Spleen (tissue), 11 donors: ENCODE results near the gene PRKG1. TPM values are rescaled to one million over a fixed set of nuclear protein-coding genes. Genes with fewer than 3 reads are reported as not detected.

ENCODE experiments used
- DNase-seq: peaks from one replicate; pipeline ENCODE4 v3.0.0-alpha.2; 2020
- H3K27ac ChIP-seq, 8 donors: fragments of 200-600 bp; sonication (generic) in 7 of 8; 1 replicate in 4 of 8; 2 replicates in 4 of 8; pipeline versions ENCODE4 v1.5.0 to v1.8.0; 2016 to 2021; ENCODE audit warnings: inconsistent platforms in 4 of 8, mild to moderate bottlenecking in 4 of 8, moderate library complexity in 1 of 8
- H3K27me3 ChIP-seq, 7 donors: fragments of 200-600 bp; sonication (generic) in 6 of 7; replicated peaks in 1 of 7; 1 replicate in 4 of 7; 2 replicates in 3 of 7; pipeline versions ENCODE4 v1.5.0 to v1.8.0; 2016 to 2021; ENCODE audit warnings: inconsistent platforms in 3 of 7, mild to moderate bottlenecking in 1 of 7
- H3K36me3 ChIP-seq, 6 donors: fragments of 200-600 bp; sonication (generic) in 5 of 6; 1 replicate in 4 of 6; 2 replicates in 2 of 6; pipeline versions ENCODE4 v1.5.0 to v1.8.0; 2016 to 2021; ENCODE audit warnings: inconsistent platforms in 2 of 6
- H3K4me1 ChIP-seq, 6 donors: fragments of 200-600 bp; sonication (generic) in 5 of 6; 1 replicate in 3 of 6; 2 replicates in 3 of 6; pipeline versions ENCODE4 v1.5.0 to v1.8.0; 2016 to 2021; ENCODE audit warnings: inconsistent platforms in 3 of 6
- H3K4me3 ChIP-seq, 8 donors: fragments of 200-600 bp; sonication (generic) in 7 of 8; 1 replicate in 4 of 8; 2 replicates in 4 of 8; pipeline versions ENCODE4 v1.5.0 to v1.8.0; 2016 to 2021; ENCODE audit warnings: inconsistent platforms in 4 of 8, mild to moderate bottlenecking in 4 of 8, moderate library complexity in 2 of 8
- H3K9me3 ChIP-seq, 8 donors: fragments of 200-600 bp; sonication (generic) in 7 of 8; 1 replicate in 4 of 8; 2 replicates in 4 of 8; pipeline versions ENCODE4 v1.5.0 to v1.8.0; 2016 to 2021; ENCODE audit warnings: inconsistent platforms in 4 of 8
- POLR2A ChIP-seq, 3 donors: fragments of 450-650 bp; IDR thresholded peaks; one replicate each; pipeline ENCODE4 v1.5.1; 2017; ENCODE audit warnings: antibody characterized with exemption in 3 of 3, mild to moderate bottlenecking in 1 of 3
- POLR2AphosphoS5 ChIP-seq, 3 donors: sonication (generic); formaldehyde crosslinking; IDR thresholded peaks; one replicate each; pipeline ENCODE4 v1.5.1; 2017; ENCODE audit warnings: antibody characterized with exemption in 3 of 3
- WGBS, 5 donors: extraction: QIAGEN DNeasy Blood & Tissue Kit in 3 of 5; methylation state at CpG; one replicate each; pipeline versions ENCODE4 v1.1.5 to v1.1.7; 2013 to 2018; 5-methylcytosine and 5-hydroxymethylcytosine counted together
- intact Hi-C: fragments of 100-400 bp; cut with DNase I; formaldehyde crosslinking; loops from one replicate; pipeline ENCODE4 v1.15.0; 2023; ENCODE audit warnings: low total_unique reads
- polyA plus RNA-seq, 3 donors: library from polyadenylated mRNA; stranded (reverse); fragments of 200-250 nt; gene quantifications; one replicate each; pipeline ENCODE4 v1.2.1, GENCODE V29; 2013
- total RNA-seq, 7 donors: library from RNA; depleted of rRNA in 3 of 7; stranded (reverse); fragments of >200 nt in 3 of 7; fragmentation: NEBNext Ultra II Directional in 4 of 7; extraction: Animal tissue kit (Norgen Biotek cat#: 25700) in 4 of 7; gene quantifications; one replicate each; pipeline versions ENCODE4 v1.1.0 to v1.2.1, GENCODE V29; 2016 to 2021
- TF ChIP-seq, protein P1 (sequence below), 11 experiments: fragments of 200-600 bp in 7 of 11; fragments of 450-650 bp in 4 of 11; sonication (generic) in 4 of 11; IDR thresholded peaks in 8 of 11; conservative IDR thresholded peaks in 3 of 11; 1 replicate in 7 of 11; 2 replicates in 4 of 11; pipeline versions ENCODE4 v1.4.0 to v1.8.0; 2016 to 2021; ENCODE audit warnings: antibody characterized with exemption in 11 of 11, inconsistent platforms in 4 of 11, mild to moderate bottlenecking in 1 of 11
- donor health status: healthy with polysubstance abuse.
- donor health status: DM: no; HTN: no; CAD: no; lungs with moderate emphysema.
- donor health status: DM: no; HTN: no; CAD: no.
- donor health status: Bipolar disorder and iron deficiency.
- donor health status: healthy.
- donor health status: DM: no; HTN: no; CAD: no.
- donor health status: DM: yes; HTN: yes; CAD: no.

PRKG1 gene
- total and polyA plus RNA-seq, 10 donors = 0.65 to 10.5 (median 7.2) TPM

DNA sequence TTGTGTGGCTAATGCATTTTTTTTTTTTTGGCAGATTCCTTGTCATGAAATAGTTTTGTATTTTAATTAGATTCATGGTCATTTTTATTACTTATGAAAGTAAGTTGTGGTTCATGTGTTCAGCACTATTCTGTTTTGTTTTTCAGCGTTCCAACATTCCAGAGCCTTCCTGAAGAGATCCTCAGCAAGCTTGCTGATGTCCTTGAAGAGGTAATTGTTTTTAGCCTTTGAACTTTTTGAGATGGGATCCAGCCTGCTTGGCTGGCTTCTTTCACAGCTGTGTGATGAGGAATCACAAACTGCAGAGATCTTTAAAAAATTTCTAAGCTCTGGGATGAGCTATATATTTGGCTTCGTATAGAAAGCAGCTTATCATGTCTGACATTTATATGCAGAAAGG lies 833.1 kb downstream of the PRKG1 start:
- H3K27ac ChIP-seq = no peak overlapping the region
- H3K4me1 ChIP-seq = no peaks in the 10 kb centered on the region
- no peak for DNase-seq
- no peaks in the 10 kb centered on the region for H3K27me3 ChIP-seq
- WGBS, 5 donors = 28 to 80% (median 46%) methylated on average over 2 of the region's 2 CpGs
- H3K36me3 ChIP-seq = no peaks in the 10 kb centered on the region
- TF ChIP-seq POLR2A (IDR thresholded peaks at IDR 0.05) (no peak), POLR2AphosphoS5 (IDR thresholded peaks at IDR 0.05) (no peak)
- TF ChIP-seq, protein P1, sequence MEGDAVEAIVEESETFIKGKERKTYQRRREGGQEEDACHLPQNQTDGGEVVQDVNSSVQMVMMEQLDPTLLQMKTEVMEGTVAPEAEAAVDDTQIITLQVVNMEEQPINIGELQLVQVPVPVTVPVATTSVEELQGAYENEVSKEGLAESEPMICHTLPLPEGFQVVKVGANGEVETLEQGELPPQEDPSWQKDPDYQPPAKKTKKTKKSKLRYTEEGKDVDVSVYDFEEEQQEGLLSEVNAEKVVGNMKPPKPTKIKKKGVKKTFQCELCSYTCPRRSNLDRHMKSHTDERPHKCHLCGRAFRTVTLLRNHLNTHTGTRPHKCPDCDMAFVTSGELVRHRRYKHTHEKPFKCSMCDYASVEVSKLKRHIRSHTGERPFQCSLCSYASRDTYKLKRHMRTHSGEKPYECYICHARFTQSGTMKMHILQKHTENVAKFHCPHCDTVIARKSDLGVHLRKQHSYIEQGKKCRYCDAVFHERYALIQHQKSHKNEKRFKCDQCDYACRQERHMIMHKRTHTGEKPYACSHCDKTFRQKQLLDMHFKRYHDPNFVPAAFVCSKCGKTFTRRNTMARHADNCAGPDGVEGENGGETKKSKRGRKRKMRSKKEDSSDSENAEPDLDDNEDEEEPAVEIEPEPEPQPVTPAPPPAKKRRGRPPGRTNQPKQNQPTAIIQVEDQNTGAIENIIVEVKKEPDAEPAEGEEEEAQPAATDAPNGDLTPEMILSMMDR (IDR thresholded peaks at IDR 0.05 in 8 of 11, conservative IDR thresholded peaks at IDR 0.05 in 3 of 11) = no peak
- no peaks in the 10 kb centered on the region for H3K9me3 ChIP-seq
- intact Hi-C loops = no loop called here
- H3K4me3 ChIP-seq = no peak overlapping the region

DNA sequence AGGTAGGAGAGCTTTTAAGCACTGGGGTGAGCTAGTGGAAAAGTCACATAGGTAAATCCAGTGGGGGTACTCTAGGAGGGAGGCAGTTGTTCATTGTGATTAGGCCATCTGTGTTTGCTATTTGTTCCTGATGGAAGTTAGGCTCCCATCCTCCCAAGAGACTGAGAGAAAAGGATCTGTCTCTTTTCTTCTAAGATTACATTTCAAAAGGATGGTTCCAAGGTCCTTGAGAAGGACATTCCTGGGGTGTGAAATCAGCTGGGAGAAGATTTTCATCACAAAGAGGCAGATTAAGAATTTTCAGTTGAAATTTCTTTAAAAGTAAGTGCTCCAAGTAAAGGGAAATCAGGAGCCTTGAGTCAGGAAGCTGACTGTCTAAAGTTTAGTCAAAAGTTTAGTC lies 835.9 kb downstream of the PRKG1 start:
- TF ChIP-seq POLR2A (IDR thresholded peaks at IDR 0.05) (no peak), POLR2AphosphoS5 (IDR thresholded peaks at IDR 0.05) (no peak)
- TF ChIP-seq, protein P1 (IDR thresholded peaks at IDR 0.05 in 8 of 11, conservative IDR thresholded peaks at IDR 0.05 in 3 of 11) = no peak
- Histone ChIP-seq H3K4me1 (no peaks in the 10 kb centered on the region), H3K27me3 (no peaks in the 10 kb centered on the region), H3K9me3 (no peaks in the 10 kb centered on the region), H3K4me3 (no peak overlapping the region), H3K36me3 (no peaks in the 10 kb centered on the region), H3K27ac (no peak overlapping the region)
- intact Hi-C loops = no loop called here
- no peak for DNase-seq

DNA sequence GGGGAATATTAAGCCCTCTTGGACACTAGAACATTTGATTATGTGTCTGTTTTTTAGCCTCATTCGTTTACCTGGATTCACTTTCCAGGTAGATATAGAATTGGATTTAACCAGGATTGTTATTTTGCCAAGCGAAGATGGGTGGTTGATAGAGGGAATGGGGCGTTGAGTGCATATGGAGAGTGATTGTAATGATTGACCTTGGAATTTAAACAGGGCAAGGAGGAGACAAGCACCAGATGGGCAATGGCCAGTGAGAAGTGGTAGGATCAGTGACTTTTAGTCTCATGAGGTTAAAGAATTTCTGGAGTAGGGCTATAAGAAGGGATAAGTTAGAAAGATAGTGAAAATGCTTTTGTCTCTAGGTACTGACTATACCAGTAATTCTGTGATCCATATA lies 836.3 kb downstream of the PRKG1 start:
- Histone ChIP-seq H3K9me3 (no peaks in the 10 kb centered on the region), H3K4me1 (no peaks in the 10 kb centered on the region), H3K4me3 (no peak overlapping the region), H3K27me3 (no peaks in the 10 kb centered on the region), H3K27ac (no peak overlapping the region), H3K36me3 (no peaks in the 10 kb centered on the region)
- no peak for DNase-seq
- TF ChIP-seq, protein P1 (IDR thresholded peaks at IDR 0.05 in 8 of 11, conservative IDR thresholded peaks at IDR 0.05 in 3 of 11) = no peak
- 60 to 80% (median 70%) methylated on average over 3 of the region's 3 CpGs for WGBS, 5 donors
- intact Hi-C loops = no loop called here

DNA sequence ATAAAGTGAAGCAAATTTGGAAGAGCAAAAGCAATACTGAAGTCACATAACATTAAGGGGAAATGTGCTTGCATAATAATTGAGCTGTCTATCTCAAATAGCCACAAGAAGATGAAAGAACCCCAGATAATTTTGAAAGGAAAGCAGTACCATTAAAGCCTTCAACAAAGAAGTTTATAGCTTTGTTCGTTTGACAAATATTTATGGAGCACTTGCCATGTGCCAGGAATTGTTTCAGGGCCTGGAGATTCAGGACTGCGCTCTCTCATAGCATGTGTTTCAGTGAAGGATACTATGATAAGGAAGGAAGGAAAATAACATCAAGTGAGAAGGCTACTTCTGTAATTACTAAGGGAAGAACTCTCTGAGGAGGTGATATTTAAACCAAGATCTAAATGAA lies 837.4 kb downstream of the PRKG1 start:
- no peak overlapping the region for H3K4me3 ChIP-seq
- TF ChIP-seq POLR2AphosphoS5 (IDR thresholded peaks at IDR 0.05) (no peak), POLR2A (IDR thresholded peaks at IDR 0.05) (no peak)
- TF ChIP-seq, protein P1 (IDR thresholded peaks at IDR 0.05 in 8 of 11, conservative IDR thresholded peaks at IDR 0.05 in 3 of 11) = no peak
- no peaks in the 10 kb centered on the region for H3K36me3 ChIP-seq
- H3K27me3 ChIP-seq = no peaks in the 10 kb centered on the region
- 42 to 57% (median 52%) methylated on average over 2 of the region's 2 CpGs for WGBS, 5 donors
- DNase-seq = no peak
- intact Hi-C loops = no loop called here
- H3K4me1 ChIP-seq = no peaks in the 10 kb centered on the region
- H3K27ac ChIP-seq = no peak overlapping the region
- no peaks in the 10 kb centered on the region for H3K9me3 ChIP-seq
